Naive B cell (primary cell): ENCODE data around the gene UMODL1. TPM values are rescaled to one million over a fixed set of nuclear protein-coding genes. Genes with fewer than 3 reads are reported as not detected.
A peak's percentile ranks its signal among the peaks of the same experiment; 100 is the strongest.
"Not testable (repeated sequence)": the region's sequence is repeated elsewhere in the genome, so short reads cannot be mapped to it uniquely, and the experiment has no call there.

ENCODE experiments used
- ATAC-seq, 2 donors: fragments of 150-1000 bp; cut with Tn5 transposase; 2 replicates each; pipeline ENCODE4 v1.10.0; 2021; ENCODE audit warnings: low read depth in 2 of 2, mild to moderate bottlenecking in 2 of 2, moderate library complexity in 2 of 2
- DNase-seq: peaks from one replicate; pipeline ENCODE4 v3.0.0; 2022
- H3K27ac Mint-ChIP-seq, 6 donors: one replicate each; pipeline ENCODE4 v1.8.0; 2020 to 2022; ENCODE audit warnings: mild to moderate bottlenecking in 6 of 6, mixed read lengths in 6 of 6, moderate library complexity in 5 of 6, inconsistent platforms in 2 of 6
- H3K27me3 Mint-ChIP-seq, 3 donors: one replicate each; pipeline ENCODE4 v1.8.0; 2021 to 2022; ENCODE audit warnings: mixed read lengths in 3 of 3, mild to moderate bottlenecking in 1 of 3
- H3K36me3 Mint-ChIP-seq, 2 donors: one replicate each; pipeline ENCODE4 v1.8.0; 2020 to 2022; ENCODE audit warnings: mixed read lengths in 2 of 2, inconsistent platforms in 1 of 2, mild to moderate bottlenecking in 1 of 2
- H3K4me1 Mint-ChIP-seq, 3 donors: one replicate each; pipeline ENCODE4 v1.8.0; 2020 to 2022; ENCODE audit warnings: mixed read lengths in 3 of 3, inconsistent platforms in 1 of 3, mild to moderate bottlenecking in 1 of 3, moderate library complexity in 1 of 3
- H3K4me3 Mint-ChIP-seq, 8 donors: one replicate each; pipeline ENCODE4 v1.8.0; 2020 to 2022; ENCODE audit warnings: mild to moderate bottlenecking in 8 of 8, mixed read lengths in 8 of 8, moderate library complexity in 8 of 8, inconsistent platforms in 2 of 8
- H3K9me3 Mint-ChIP-seq, 7 donors: one replicate each; pipeline ENCODE4 v1.8.0; 2020 to 2022; ENCODE audit warnings: mixed read lengths in 7 of 7, mild to moderate bottlenecking in 5 of 7, inconsistent platforms in 2 of 7, moderate library complexity in 1 of 7
- polyA plus RNA-seq, 6 donors: library from polyadenylated mRNA; unstranded; fragments of 300-500 nt; fragmentation: Illumina TruSeq; gene quantifications; one replicate each; pipeline ENCODE4 v1.2.3, GENCODE V29; 2021; ENCODE audit warnings: low read depth in 6 of 6

UMODL1 gene
- polyA plus RNA-seq, 6 donors from 2014 or later = 0.04 to 0.17 (median 0.11) TPM; not detected in 2

- Mint-ChIP-seq H3K27me3 (peaks cover 29 to 37% (median 37%) of the 10 kb centered on the region in 3 donors), H3K4me1 (peaks cover 21 to 34% (median 28%) of the 10 kb centered on the region in 3 donors), H3K27ac (peak overlapping the region in 1 of 6 donors; percentile 64), H3K9me3 (no peaks in the 10 kb centered on the region), H3K36me3 (no peaks in the 10 kb centered on the region), H3K4me3 (no peak overlapping the region)
- no peak for ATAC-seq
- no peak for DNase-seq
Measured at GRCh38 chr21:42114646-42115045, 43.5 kb downstream of the UMODL1 start.

DNA sequence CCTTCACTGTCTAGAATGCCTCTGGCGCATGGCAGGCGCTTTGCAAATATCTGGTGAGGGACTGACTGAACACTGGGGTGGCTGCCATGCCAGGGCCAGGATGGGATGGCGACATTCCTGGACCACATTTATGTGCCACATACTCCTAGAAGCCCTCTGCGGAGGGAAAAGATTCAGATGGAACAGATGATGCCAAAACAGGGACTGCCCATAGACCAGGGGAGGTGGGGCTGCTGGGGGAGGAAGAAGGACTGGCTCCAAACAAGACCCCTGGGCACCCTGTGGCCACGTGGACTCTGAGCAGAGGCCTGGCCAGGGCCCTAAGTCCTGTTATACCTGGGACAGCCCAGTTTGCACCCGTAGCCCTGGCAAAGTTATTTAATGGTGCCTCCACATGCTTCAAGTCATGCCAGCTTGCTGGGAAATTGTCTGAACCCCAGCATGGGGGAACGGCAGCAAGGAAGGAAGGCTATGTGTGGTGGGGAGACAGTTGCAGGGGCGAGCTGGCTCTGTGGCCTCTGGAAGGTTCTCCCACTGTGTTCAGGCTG lies 44.1 kb downstream of the UMODL1 start:
- H3K4me1 Mint-ChIP-seq = peaks cover 21 to 39% (median 29%) of the 10 kb centered on the region in 3 donors
- ATAC-seq (no peak), DNase-seq (no peak)
- no peak overlapping the region for H3K4me3 Mint-ChIP-seq
- no peaks in the 10 kb centered on the region for H3K9me3 Mint-ChIP-seq
- no peaks in the 10 kb centered on the region for H3K36me3 Mint-ChIP-seq
- no peak overlapping the region for H3K27ac Mint-ChIP-seq
- H3K27me3 Mint-ChIP-seq = peaks cover 34 to 40% (median 40%) of the 10 kb centered on the region in 3 donors

DNA sequence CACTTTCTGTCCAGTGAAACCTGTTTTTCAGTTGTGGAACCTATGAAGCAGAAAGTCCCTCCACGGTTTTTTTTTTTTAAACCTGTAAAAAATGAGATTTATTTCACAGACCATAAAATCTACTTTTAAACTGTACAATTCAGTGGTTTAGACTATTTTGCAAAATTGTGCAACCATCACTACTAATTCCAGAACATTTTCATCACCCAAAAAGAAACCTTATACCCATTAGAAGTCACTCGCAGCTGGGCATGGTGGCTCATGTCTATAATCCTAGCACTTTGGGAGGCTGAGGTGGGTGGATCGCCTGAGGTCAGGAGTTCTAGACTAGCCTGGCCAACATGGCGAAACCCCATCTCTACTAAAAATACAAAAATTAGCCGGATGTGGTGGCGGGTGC lies 45.4 kb downstream of the UMODL1 start:
- not testable (repeated sequence) for H3K36me3 Mint-ChIP-seq, ATAC-seq, H3K27ac Mint-ChIP-seq, H3K9me3 Mint-ChIP-seq, DNase-seq, H3K4me3 Mint-ChIP-seq
- peaks cover 32 to 52% (median 43%) of the 10 kb centered on the region in 3 donors for H3K4me1 Mint-ChIP-seq
- H3K27me3 Mint-ChIP-seq = peaks cover 46 to 53% (median 53%) of the 10 kb centered on the region in 3 donors

- Mint-ChIP-seq H3K27ac (peak overlapping the region in 2 of 6 donors; percentile 2 to 18), H3K9me3 (no peaks in the 10 kb centered on the region), H3K4me1 (peaks cover 33 to 54% (median 44%) of the 10 kb centered on the region in 3 donors), H3K4me3 (peak overlapping the region in 5 of 8 donors; percentile 7 to 71 (median 39)), H3K36me3 (no peaks in the 10 kb centered on the region), H3K27me3 (peaks cover 54 to 61% (median 60%) of the 10 kb centered on the region in 3 donors)
- peak; percentile 65 for DNase-seq
- ATAC-seq = peak; percentile 44 to 61
Measured at GRCh38 chr21:42117229-42117966, 46.3 kb downstream of the UMODL1 start.

GRCh38 chr21:42117967-42118780 lies 47.1 kb downstream of the UMODL1 start:
- ATAC-seq = peak in 1 of 2 donors; percentile 17
- Mint-ChIP-seq H3K4me3 (peak overlapping the region in 6 of 8 donors; percentile 6 to 75 (median 57)), H3K9me3 (no peaks in the 10 kb centered on the region), H3K27me3 (peaks cover 60 to 68% (median 66%) of the 10 kb centered on the region in 3 donors), H3K27ac (peak overlapping the region in 3 of 6 donors; percentile 8 to 18 (median 9)), H3K4me1 (peaks cover 33 to 49% (median 44%) of the 10 kb centered on the region in 3 donors), H3K36me3 (no peaks in the 10 kb centered on the region)
- DNase-seq = no peak

DNA sequence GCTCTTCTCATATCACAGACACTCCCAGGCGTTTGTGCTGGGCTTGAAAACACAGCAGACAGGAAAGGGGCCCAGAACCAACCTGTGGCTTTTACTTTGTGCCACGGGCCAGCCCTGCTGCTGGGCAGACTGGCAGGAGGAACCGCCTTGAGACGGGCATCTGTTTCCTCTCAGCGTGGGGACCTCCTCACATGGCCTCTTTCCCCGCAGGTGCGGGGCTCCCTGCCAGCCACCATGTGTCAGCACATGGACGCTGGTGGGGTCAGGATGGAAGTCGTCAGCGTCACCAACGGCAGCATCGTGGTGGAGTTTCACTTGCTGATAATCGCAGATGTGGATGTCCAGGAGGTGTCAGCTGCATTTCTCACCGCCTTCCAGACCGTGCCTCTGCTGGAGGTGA lies 47.8 kb downstream of the UMODL1 start:
- H3K4me1 Mint-ChIP-seq = peaks cover 37 to 49% (median 44%) of the 10 kb centered on the region in 3 donors
- ATAC-seq = peak; percentile 61 to 72
- H3K27me3 Mint-ChIP-seq = peaks cover 62 to 76% (median 73%) of the 10 kb centered on the region in 3 donors
- peak overlapping the region; percentile 10 to 75 (median 50) for H3K4me3 Mint-ChIP-seq
- H3K9me3 Mint-ChIP-seq = no peaks in the 10 kb centered on the region
- peak; percentile 52 for DNase-seq
- no peaks in the 10 kb centered on the region for H3K36me3 Mint-ChIP-seq
- H3K27ac Mint-ChIP-seq = peak overlapping the region in 4 of 6 donors; percentile 5 to 41 (median 32)

- Mint-ChIP-seq H3K27ac (peak overlapping the region in 2 of 6 donors; percentile 48 to 65), H3K36me3 (no peaks in the 10 kb centered on the region), H3K9me3 (no peaks in the 10 kb centered on the region), H3K27me3 (peaks cover 62 to 75% (median 69%) of the 10 kb centered on the region in 3 donors), H3K4me1 (peaks cover 37 to 49% (median 44%) of the 10 kb centered on the region in 3 donors), H3K4me3 (peak overlapping the region in 4 of 8 donors; percentile 22 to 77 (median 44))
- DNase-seq = peak; percentile 20
- peak; percentile 41 to 48 for ATAC-seq
Measured at GRCh38 chr21:42120101-42120902, 49.2 kb downstream of the UMODL1 start.

DNA sequence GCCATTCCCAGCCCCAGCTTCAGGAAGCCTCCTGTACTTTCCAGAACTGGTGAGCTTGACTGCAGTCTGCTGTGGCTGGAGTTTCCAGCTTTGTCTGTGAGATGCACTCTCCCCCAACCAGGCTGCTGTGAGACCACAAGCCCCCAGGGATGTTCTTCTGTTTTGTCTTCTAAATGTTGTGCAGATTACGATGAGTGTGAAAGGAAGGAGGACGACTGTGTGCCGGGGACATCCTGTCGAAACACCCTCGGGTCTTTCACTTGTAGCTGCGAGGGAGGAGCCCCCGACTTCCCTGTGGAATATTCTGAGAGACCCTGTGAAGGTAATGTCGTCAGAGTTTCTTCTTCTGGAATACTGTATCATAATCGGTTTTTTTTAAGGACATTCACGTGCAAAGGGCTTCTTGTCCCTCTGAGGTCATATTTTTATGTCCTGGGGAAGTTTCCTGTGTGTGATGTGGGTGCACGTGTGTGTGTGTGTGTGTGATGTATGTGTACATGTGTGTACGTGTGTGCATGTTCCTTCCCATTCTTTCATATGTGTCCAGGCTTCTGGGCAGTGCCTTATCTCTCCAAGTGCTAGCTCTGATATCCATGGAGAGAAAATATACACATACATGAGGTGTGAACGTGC lies 49.9 kb downstream of the UMODL1 start:
- peak; percentile 6 to 29 for ATAC-seq
- Mint-ChIP-seq H3K4me1 (peaks cover 37 to 49% (median 44%) of the 10 kb centered on the region in 3 donors), H3K27me3 (peaks cover 62 to 75% (median 68%) of the 10 kb centered on the region in 3 donors), H3K4me3 (peak overlapping the region in 5 of 8 donors; percentile 30 to 77 (median 50)), H3K9me3 (no peaks in the 10 kb centered on the region), H3K27ac (peak overlapping the region in 1 of 6 donors; percentile 48), H3K36me3 (no peaks in the 10 kb centered on the region)
- DNase-seq = no peak

GRCh38 chr21:42121794-42122193 lies 50.7 kb downstream of the UMODL1 start:
- ATAC-seq = no peak
- H3K27ac Mint-ChIP-seq = no peak overlapping the region
- H3K4me1 Mint-ChIP-seq = peaks cover 37 to 47% (median 44%) of the 10 kb centered on the region in 3 donors
- no peaks in the 10 kb centered on the region for H3K36me3 Mint-ChIP-seq
- H3K27me3 Mint-ChIP-seq = peaks cover 63 to 82% (median 76%) of the 10 kb centered on the region in 3 donors
- DNase-seq = no peak
- peak overlapping the region in 1 of 8 donors; percentile 18 for H3K4me3 Mint-ChIP-seq
- no peaks in the 10 kb centered on the region for H3K9me3 Mint-ChIP-seq

DNA sequence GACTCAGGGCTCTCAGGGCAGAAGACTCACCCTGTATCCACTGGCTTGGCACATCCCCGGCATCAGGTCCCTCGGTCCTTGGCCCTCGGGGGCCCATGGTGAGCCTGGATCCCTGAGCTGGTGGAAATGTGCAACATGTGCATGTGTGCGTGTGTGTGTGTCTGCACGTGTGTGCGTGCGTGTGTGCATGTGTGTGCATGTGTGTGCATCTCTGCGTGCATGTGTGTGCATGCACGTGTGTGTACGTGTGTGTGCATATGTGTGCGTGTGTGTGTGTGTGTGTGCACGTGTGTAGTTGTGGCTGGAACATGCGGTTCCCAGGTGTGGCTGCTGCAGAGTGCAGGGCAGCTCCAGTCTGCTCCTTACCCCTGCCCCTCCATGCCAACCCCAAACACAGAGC lies 51.3 kb downstream of the UMODL1 start:
- H3K4me1 Mint-ChIP-seq = peaks cover 34 to 41% (median 38%) of the 10 kb centered on the region in 3 donors
- DNase-seq (no peak), ATAC-seq (no peak)
- H3K27me3 Mint-ChIP-seq = peaks cover 63 to 80% (median 72%) of the 10 kb centered on the region in 3 donors
- H3K27ac Mint-ChIP-seq = no peak overlapping the region
- H3K9me3 Mint-ChIP-seq = no peaks in the 10 kb centered on the region
- H3K36me3 Mint-ChIP-seq = no peaks in the 10 kb centered on the region
- H3K4me3 Mint-ChIP-seq = no peak overlapping the region

DNA sequence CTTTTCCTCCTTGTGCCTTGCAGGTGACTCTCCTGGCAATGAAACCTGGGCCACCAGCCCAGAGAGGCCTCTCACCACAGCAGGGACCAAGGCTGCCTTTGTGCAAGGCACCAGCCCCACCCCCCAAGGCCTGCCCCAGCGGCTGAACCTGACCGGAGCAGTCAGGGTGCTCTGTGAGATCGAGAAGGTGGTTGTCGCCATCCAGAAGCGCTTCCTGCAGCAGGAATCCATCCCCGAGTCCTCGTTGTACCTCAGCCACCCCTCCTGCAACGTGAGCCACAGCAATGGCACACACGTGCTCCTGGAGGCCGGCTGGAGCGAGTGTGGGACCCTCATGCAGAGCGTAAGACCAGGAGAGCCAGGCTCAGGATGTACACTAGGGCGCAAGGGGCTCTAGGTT lies 51.7 kb downstream of the UMODL1 start:
- no peaks in the 10 kb centered on the region for H3K36me3 Mint-ChIP-seq
- peaks cover 30 to 37% (median 34%) of the 10 kb centered on the region in 3 donors for H3K4me1 Mint-ChIP-seq
- peak overlapping the region in 1 of 8 donors; percentile 33 for H3K4me3 Mint-ChIP-seq
- peaks cover 58 to 76% (median 68%) of the 10 kb centered on the region in 3 donors for H3K27me3 Mint-ChIP-seq
- DNase-seq (no peak), ATAC-seq (no peak)
- no peaks in the 10 kb centered on the region for H3K9me3 Mint-ChIP-seq
- H3K27ac Mint-ChIP-seq = no peak overlapping the region
